Dermis microvascular lymphatic vessel endothelial cell (primary cell): ENCODE results near the gene ITFG1. TPM values are rescaled to one million over a fixed set of nuclear protein-coding genes. Genes with fewer than 3 reads are reported as not detected.
"Not testable (repeated sequence)": the region's sequence is repeated elsewhere in the genome, so short reads cannot be mapped to it uniquely, and the experiment has no call there.

Source experiments
- DNase-seq, 2 donors: peaks; one replicate each; pipeline versions ENCODE4 v3.0.0 to v3.0.0-alpha.2; 2010; ENCODE audit warnings: low read depth in 2 of 2
- total RNA-seq: library from RNA; depleted of rRNA; stranded (reverse); fragments of >200 nt; gene quantifications from 2 replicates; pipeline ENCODE4 v1.2.1, GENCODE V29; 2014

ITFG1 gene
- total RNA-seq, 1 donor from 2014 or later = 42.0 TPM

- DNase-seq = no peak
Observed at GRCh38 chr16:47473792-47474191, 12.9 kb upstream of the ITFG1 start.

GRCh38 chr16:47473004-47473403, 12.1 kb upstream of the ITFG1 start:
- DNase-seq = not testable (repeated sequence)

GRCh38 chr16:47470810-47471209, 9.9 kb upstream of the ITFG1 start:
- no peak for DNase-seq

- DNase-seq = no peak
Observed at GRCh38 chr16:47470211-47470610, 9.3 kb upstream of the ITFG1 start.

GRCh38 chr16:47469227-47469626, 8.4 kb upstream of the ITFG1 start:
- DNase-seq = no peak

DNA sequence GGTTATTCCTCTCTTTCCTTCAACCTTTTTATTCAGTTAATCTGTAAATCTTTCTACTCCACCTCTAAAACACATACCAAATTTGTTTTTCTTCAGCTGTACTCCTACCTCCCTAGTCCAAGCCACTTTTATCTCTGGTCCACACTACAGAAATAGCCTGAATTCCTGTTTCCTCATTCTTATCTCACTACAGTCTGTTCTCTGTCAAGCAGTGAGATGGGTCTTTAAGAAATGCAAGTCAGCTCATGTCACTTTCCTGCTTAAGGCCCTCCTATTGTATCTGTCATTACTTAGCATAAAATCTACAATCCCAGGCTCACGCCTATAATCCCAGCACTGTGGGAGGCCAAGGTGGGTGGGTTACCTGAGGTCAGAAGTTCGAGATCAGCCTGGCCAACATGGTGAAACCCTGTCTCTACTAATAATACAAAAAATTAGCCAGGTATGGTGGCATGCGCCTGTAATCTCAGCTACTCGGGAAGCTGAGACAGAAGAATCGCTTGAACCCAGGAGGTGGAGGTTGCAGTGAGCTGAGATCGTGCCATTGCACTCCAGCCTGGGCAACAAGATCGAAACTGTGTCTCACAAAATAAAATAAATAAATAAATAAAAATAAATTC, 7.3 kb upstream of the ITFG1 start:
- DNase-seq = not testable (repeated sequence)

- no peak for DNase-seq
Observed at GRCh38 chr16:47467501-47467900, 6.6 kb upstream of the ITFG1 start.

GRCh38 chr16:47465919-47466630, 5.2 kb upstream of the ITFG1 start:
- no peak for DNase-seq

GRCh38 chr16:47463771-47464624, 3.1 kb upstream of the ITFG1 start:
- DNase-seq = peak in 1 of 2 donors; percentile 4

- peak in 1 of 2 donors; percentile 64 for DNase-seq
Observed at GRCh38 chr16:47461598-47462266, 869 bp upstream of the ITFG1 start.

- DNase-seq = peak in 1 of 2 donors; percentile 6
Observed at GRCh38 chr16:47460359-47460710, 528 bp downstream of the ITFG1 start.

GRCh38 chr16:47459603-47460002, 1.3 kb downstream of the ITFG1 start:
- DNase-seq = no peak

DNA sequence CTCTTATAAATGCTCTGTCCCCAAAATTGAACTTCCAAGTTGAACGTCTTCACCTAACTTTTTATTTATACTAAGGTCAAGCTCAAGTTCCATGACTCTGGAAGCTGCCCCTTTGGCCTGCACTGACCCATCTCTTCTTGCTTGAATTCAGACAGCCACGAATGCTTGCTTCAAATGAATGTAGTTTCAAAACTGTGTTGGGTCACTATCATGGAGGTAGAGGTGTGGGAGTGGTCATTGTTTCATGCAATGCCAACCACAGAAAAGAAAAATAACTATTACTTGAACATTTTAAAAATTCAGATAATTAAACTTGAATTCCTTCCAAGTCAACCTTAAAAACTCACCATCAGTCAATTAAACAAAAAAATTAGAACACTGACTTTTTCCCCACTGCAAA, 2.5 kb downstream of the ITFG1 start:
- DNase-seq = no peak

GRCh38 chr16:47449788-47450187, 11.1 kb downstream of the ITFG1 start:
- no peak for DNase-seq

GRCh38 chr16:47448830-47449575, 11.9 kb downstream of the ITFG1 start:
- DNase-seq = no peak

DNA sequence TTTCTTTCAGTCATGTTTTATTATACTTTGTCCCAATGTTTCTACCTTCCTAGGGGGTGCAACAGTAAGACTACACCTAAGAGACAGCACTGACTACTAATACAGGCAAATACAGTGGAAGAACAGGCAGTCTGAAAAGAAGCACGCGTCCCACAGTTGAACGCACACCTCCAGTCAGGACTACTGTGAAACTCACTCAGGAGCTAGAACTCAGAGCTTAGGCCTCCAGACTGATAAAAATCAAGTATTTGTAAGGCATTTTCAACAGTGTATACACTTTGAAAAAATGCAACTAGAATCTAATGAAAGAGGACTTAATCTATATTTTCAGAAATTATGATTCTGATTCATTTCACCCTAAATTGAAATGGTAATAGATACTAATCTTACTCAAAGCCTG, 14.4 kb downstream of the ITFG1 start:
- DNase-seq = no peak

- not testable (repeated sequence) for DNase-seq
Observed at GRCh38 chr16:47442884-47443283, 18.0 kb downstream of the ITFG1 start.

DNA sequence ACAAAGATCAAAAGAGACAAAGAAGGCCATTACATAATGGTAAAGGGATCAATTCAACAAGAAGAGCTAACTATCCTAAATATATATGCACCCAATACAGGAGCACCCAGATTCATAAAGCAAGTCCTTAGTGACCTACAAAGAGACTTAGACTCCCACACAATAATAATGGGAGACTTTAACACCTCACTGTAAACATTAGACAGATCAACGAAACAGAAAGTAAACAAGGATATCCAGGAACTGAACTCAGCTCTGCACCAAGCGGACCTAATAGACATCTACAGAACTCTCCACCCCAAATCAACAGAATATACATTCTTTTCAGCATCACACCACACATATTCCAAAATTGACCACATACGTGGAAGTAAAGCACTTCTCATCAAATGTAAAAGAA, 20.8 kb downstream of the ITFG1 start:
- DNase-seq = not testable (repeated sequence)

DNA sequence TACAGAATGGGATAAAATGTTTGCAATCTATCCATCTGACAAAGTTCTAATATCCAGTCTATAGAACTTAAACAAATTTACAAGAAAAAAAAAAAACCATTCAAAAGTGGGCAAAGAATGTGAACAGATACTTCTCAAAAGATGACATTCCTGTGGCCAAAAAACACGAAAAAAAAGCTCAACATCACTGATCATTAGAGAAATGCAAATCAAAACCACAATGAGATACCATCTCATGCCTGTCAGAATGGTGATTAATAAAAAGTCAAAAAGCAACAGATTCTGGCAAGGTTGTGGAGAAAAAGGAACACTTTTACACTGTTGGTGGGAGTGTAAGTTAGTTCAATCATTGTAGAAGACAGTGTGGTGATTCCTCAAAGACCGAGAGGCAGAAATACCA, 26.6 kb downstream of the ITFG1 start:
- not testable (repeated sequence) for DNase-seq

- no peak for DNase-seq
Observed at GRCh38 chr16:47431960-47432359, 28.9 kb downstream of the ITFG1 start.

DNA sequence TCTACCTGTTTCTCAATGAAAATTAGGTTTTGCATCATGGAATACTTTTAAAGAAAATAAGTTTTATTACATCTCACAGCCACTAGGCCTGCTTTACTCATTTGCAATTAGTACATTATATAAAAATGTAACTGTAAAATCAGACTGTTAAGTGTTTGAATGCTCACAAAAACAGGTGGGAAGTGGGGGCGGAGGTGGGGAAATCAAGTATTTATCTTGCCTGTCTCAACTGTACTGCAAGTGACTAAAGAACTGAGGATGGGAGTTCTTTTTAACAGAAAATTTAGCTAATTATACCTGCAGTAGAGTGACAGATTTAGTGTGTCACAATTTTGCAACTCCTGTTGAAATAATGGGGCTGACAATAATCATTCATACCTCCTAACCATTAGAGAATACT, 34.1 kb downstream of the ITFG1 start:
- no peak for DNase-seq
